ENCODE data around the gene TRAF1. TPM values are rescaled to one million over a fixed set of nuclear protein-coding genes. Genes with fewer than 3 reads are reported as not detected.

Gene TRAF1
- total RNA-seq, 2 donors from 2014 or later: 2.0 to 3.0 TPM

- H3K4me3 ChIP-seq: no peak overlapping the region
These were observed 51.4 kb downstream of the TRAF1 start for GRCh38 chr9:120875195-120875565.

GRCh38 chr9:120874226-120875194 lies 52.1 kb downstream of the TRAF1 start:
- H3K27me3 ChIP-seq: no peaks in the 10 kb centered on the region
- no peak for DNase-seq (ENCODE audit: low spot score)
- TF ChIP-seq CTCF (IDR thresholded peaks at IDR 0.05): no peak
- H3K27ac ChIP-seq: no peak overlapping the region
- H3K4me1 ChIP-seq: peaks cover 0 to 19% of the 10 kb centered on the region in 2 donors
- H3K9me3 ChIP-seq: no peaks in the 10 kb centered on the region
- no peak overlapping the region for H3K4me3 ChIP-seq
- no peaks in the 10 kb centered on the region for H3K36me3 ChIP-seq

More at GRCh38 chr9:120875195-120875565, 51.4 kb downstream of the TRAF1 start:
- H3K36me3 ChIP-seq: no peaks in the 10 kb centered on the region
- DNase-seq (ENCODE audit: low spot score): no peak
- H3K4me1 ChIP-seq: peaks cover 0 to 15% of the 10 kb centered on the region in 2 donors
- peak overlapping the region; percentile 89 to 94 for H3K27ac ChIP-seq
- no peaks in the 10 kb centered on the region for H3K27me3 ChIP-seq
- no peak for TF ChIP-seq CTCF (IDR thresholded peaks at IDR 0.05)
- H3K9me3 ChIP-seq: no peaks in the 10 kb centered on the region

- Histone ChIP-seq H3K9me3 (no peaks in the 10 kb centered on the region), H3K4me3 (no peak overlapping the region), H3K27me3 (no peaks in the 10 kb centered on the region), H3K4me1 (peaks cover 0 to 23% of the 10 kb centered on the region in 2 donors), H3K27ac (no peak overlapping the region), H3K36me3 (no peaks in the 10 kb centered on the region)
- no peak for TF ChIP-seq CTCF (IDR thresholded peaks at IDR 0.05)
- DNase-seq (ENCODE audit: low spot score): no peak
These were observed 53.1 kb downstream of the TRAF1 start for GRCh38 chr9:120873512-120873911.

GRCh38 chr9:120872791-120873502 lies 53.6 kb downstream of the TRAF1 start:
- DNase-seq (ENCODE audit: low spot score): no peak

GRCh38 chr9:120870206-120870605 lies 56.4 kb downstream of the TRAF1 start:
- DNase-seq (ENCODE audit: low spot score): no peak
- peak overlapping the region in 1 of 2 donors; percentile 85 for H3K27ac ChIP-seq
- no peak overlapping the region for H3K4me3 ChIP-seq
- no peaks in the 10 kb centered on the region for H3K9me3 ChIP-seq
- no peaks in the 10 kb centered on the region for H3K36me3 ChIP-seq
- H3K27me3 ChIP-seq: no peaks in the 10 kb centered on the region
- TF ChIP-seq CTCF (IDR thresholded peaks at IDR 0.05): no peak
- peaks cover 0 to 14% of the 10 kb centered on the region in 2 donors for H3K4me1 ChIP-seq

More at GRCh38 chr9:120872791-120873502, 53.6 kb downstream of the TRAF1 start:
- H3K4me1 ChIP-seq: peaks cover 0 to 26% of the 10 kb centered on the region in 2 donors
- H3K27ac ChIP-seq: no peak overlapping the region
- H3K36me3 ChIP-seq: no peaks in the 10 kb centered on the region
- no peaks in the 10 kb centered on the region for H3K27me3 ChIP-seq
- no peak overlapping the region for H3K4me3 ChIP-seq
- TF ChIP-seq CTCF (IDR thresholded peaks at IDR 0.05): no peak
- H3K9me3 ChIP-seq: no peaks in the 10 kb centered on the region
